B cell (primary cell): ENCODE data around the gene CD44. TPM values are rescaled to one million over a fixed set of nuclear protein-coding genes. Genes with fewer than 3 reads are reported as not detected.

Experiments
- ATAC-seq: fragments of 200-7000 bp; cut with Tn5 transposase; one replicate; pipeline ENCODE4 v1.10.0; 2021; ENCODE audit warnings: low read depth, mild to moderate bottlenecking, moderate number of reproducible peaks, moderate library complexity
- CTCF ChIA-PET: fragments of 350-600 bp; sonication (Branson Sonifier 250); formaldehyde crosslinking; loops from one replicate; lab custom pipeline; 2021; ENCODE audit warnings: antibody characterized with exemption, inconsistent platforms; lab: Charles Lee
- POLR2A ChIA-PET: fragments of 350-600 bp; sonication (Branson Sonifier 250); formaldehyde crosslinking; loops from one replicate; lab custom pipeline; 2021; ENCODE audit warnings: antibody characterized with exemption; lab: Charles Lee
- DNase-seq: peaks from one replicate; pipeline ENCODE4 v3.0.0; 2013
- H2AFZ ChIP-seq: 2 replicates; pipeline ENCODE4 v1.6.1; 2012; ENCODE audit warnings: mild to moderate bottlenecking, low read depth, low read length; ENCODE audit not compliant: insufficient read depth, poor library complexity, severe bottlenecking
- H3K27ac ChIP-seq, 2 donors: 1 replicate in 1 of 2; 2 replicates in 1 of 2; pipeline ENCODE4 v1.5.1; 2012 to 2013; ENCODE audit warnings: low read length in 2 of 2, mild to moderate bottlenecking in 2 of 2, moderate library complexity in 1 of 2
- H3K27me3 ChIP-seq, 4 experiments: fragments of 200-600 bp in 1 of 4; sonication (generic) in 1 of 4; replicated peaks in 1 of 4; 1 replicate in 2 of 4; 2 replicates in 2 of 4; pipeline versions ENCODE4 v1.6.1 to v1.7.0; 2013 to 2016; ENCODE audit warnings: low read length in 3 of 4, mild to moderate bottlenecking in 2 of 4, mixed read lengths in 1 of 4, moderate library complexity in 1 of 4; ENCODE audit not compliant: insufficient read depth in 4 of 4, control insufficient read depth in 3 of 4; ENCODE audit errors: control extremely low read depth in 1 of 4
- H3K36me3 ChIP-seq, 2 experiments: replicated peaks in 1 of 2; 1 replicate in 1 of 2; 2 replicates in 1 of 2; pipeline versions ENCODE4 v1.6.1 to v1.7.1; 2013; ENCODE audit warnings: low read length in 1 of 2; ENCODE audit not compliant: insufficient read depth in 2 of 2, control insufficient read depth in 1 of 2; ENCODE audit errors: control extremely low read depth in 1 of 2, extremely low read depth in 1 of 2
- H3K4me1 ChIP-seq, 2 donors: fragments of 200-600 bp in 1 of 2; sonication (generic) in 1 of 2; 1 replicate in 1 of 2; 2 replicates in 1 of 2; pipeline versions ENCODE4 v1.5.1 to v1.6.1; 2013 to 2017; ENCODE audit warnings: low read length in 2 of 2; ENCODE audit not compliant: control insufficient read depth in 2 of 2, insufficient read depth in 2 of 2
- H3K4me2 ChIP-seq: replicated peaks from 2 replicates; pipeline ENCODE3; 2012; ENCODE audit warnings: mild to moderate bottlenecking, low read depth, low read length; ENCODE audit not compliant: poor library complexity, severe bottlenecking
- H3K4me3 ChIP-seq, 5 experiments: fragments of 200-600 bp in 1 of 5; sonication (generic) in 1 of 5; 1 replicate in 3 of 5; 2 replicates in 2 of 5; pipeline versions ENCODE4 v1.5.1 to v1.7.0; 2011 to 2016; ENCODE audit warnings: low read length in 4 of 5, mild to moderate bottlenecking in 4 of 5, low read depth in 2 of 5, control low read depth in 1 of 5, moderate library complexity in 1 of 5; ENCODE audit not compliant: insufficient read depth in 1 of 5; ENCODE audit errors: control extremely low read depth in 1 of 5, extremely low read depth in 1 of 5
- H3K79me2 ChIP-seq: fragments of 200-600 bp; sonication (generic); one replicate; pipeline ENCODE4 v1.6.0; 2016; ENCODE audit warnings: low read length; ENCODE audit not compliant: control insufficient read depth, insufficient read depth
- H3K9ac ChIP-seq: fragments of 200-600 bp; sonication (generic); 2 replicates; pipeline ENCODE4 v1.6.1; 2017; ENCODE audit warnings: mild to moderate bottlenecking, low read length, moderate library complexity
- H3K9me3 ChIP-seq, 3 donors: one replicate each; pipeline versions ENCODE4 v1.6.1 to v1.7.1; 2013; ENCODE audit warnings: low read length in 2 of 3; ENCODE audit not compliant: control insufficient read depth in 2 of 3, insufficient read depth in 1 of 3; ENCODE audit errors: control extremely low read depth in 1 of 3
- H4K20me1 ChIP-seq: 2 replicates; pipeline ENCODE4 v1.6.0; 2012; ENCODE audit warnings: mild to moderate bottlenecking, low read length; ENCODE audit not compliant: insufficient read depth, control insufficient read depth, poor library complexity, severe bottlenecking
- H3K27ac Mint-ChIP-seq: one replicate; pipeline ENCODE4 v1.8.0; 2021; ENCODE audit warnings: mixed read lengths
- H3K27me3 Mint-ChIP-seq: one replicate; pipeline ENCODE4 v1.8.0; 2021; ENCODE audit warnings: mixed read lengths
- H3K4me1 Mint-ChIP-seq: one replicate; pipeline ENCODE4 v1.8.0; 2021; ENCODE audit warnings: mixed read lengths
- H3K4me3 Mint-ChIP-seq: one replicate; pipeline ENCODE4 v1.8.0; 2021; ENCODE audit warnings: mixed read lengths
- H3K9me3 Mint-ChIP-seq: one replicate; pipeline ENCODE4 v1.8.0; 2022; ENCODE audit warnings: mixed read lengths; ENCODE audit not compliant: insufficient read depth
- CTCF ChIP-seq: fragments of 200-600 bp; IDR thresholded peaks from one replicate; pipeline ENCODE4 v1.8.0; 2022; ENCODE audit warnings: antibody characterized with exemption, mild to moderate bottlenecking
- EZH2 ChIP-seq: IDR thresholded peaks from 2 replicates; pipeline ENCODE4 v1.6.1; 2012; ENCODE audit warnings: borderline replicate concordance, low read depth, mild to moderate bottlenecking, moderate library complexity, low read length; ENCODE audit not compliant: insufficient read depth, poor library complexity, severe bottlenecking
- whole genome bisulfite sequencing: methylation state at CpG from one replicate; pipeline ENCODE4 v1.1.5; 2013; ENCODE audit warnings: missing lambda C conversion rate; ENCODE audit not compliant: insufficient coverage; 5-methylcytosine and 5-hydroxymethylcytosine counted together
- intact Hi-C: fragments of 100-400 bp; cut with micrococcal nuclease; formaldehyde crosslinking; loops from one replicate; pipeline ENCODE4 v1.10.0; 2022
- polyA plus RNA-seq: library from polyadenylated mRNA; depleted of rRNA; stranded (reverse); fragments of >200 nt; gene quantifications from 2 replicates; pipeline ENCODE4 v1.2.3, GENCODE V29; 2012
- total RNA-seq, 2 donors: library from RNA; stranded (reverse); fragments of 120-200 nt in 1 of 2; gene quantifications; 1 replicate in 1 of 2; 2 replicates in 1 of 2; pipeline versions ENCODE4 v1.2.3 to v1.2.4, GENCODE V29; 2013 to 2022

CD44 gene
- total and polyA plus RNA-seq, 2 donors (not counting 1 experiment from before 2014, with no cell fraction given): 261 to 896 TPM

- ChIA-PET CTCF (interaction anchor here (1.0 to 2.1 kb wide), 6 partner anchors 8 to 213 kb away, joined by 3 to 13 read pairs (median 3); no protein-coding TSS in a partner anchor), POLR2A (interaction anchor here (0.5 to 1.2 kb wide), 2 partner anchors 15 to 37 kb away, joined by 3 to 4 read pairs; no protein-coding TSS in a partner anchor)
- H3K4me2 ChIP-seq: no peak overlapping the region
- H3K36me3 ChIP-seq: peaks cover 44 to 83% of the 10 kb centered on the region in 2 experiments
- H3K9me3 Mint-ChIP-seq: no peaks in the 10 kb centered on the region
- peaks cover 42 to 43% of the 10 kb centered on the region in 2 donors for H3K4me1 ChIP-seq
- TF ChIP-seq CTCF: no peak
- no peak for TF ChIP-seq EZH2
- no peaks in the 10 kb centered on the region for H3K9me3 ChIP-seq
- DNase-seq: no peak
- WGBS: 88% methylated on average over 4 of the region's 5 CpGs
- H4K20me1 ChIP-seq: no peaks in the 10 kb centered on the region
- H3K4me3 Mint-ChIP-seq: no peak overlapping the region
- H3K27me3 Mint-ChIP-seq: no peaks in the 10 kb centered on the region
- H3K9ac ChIP-seq: no peak overlapping the region
- peaks cover 69% of the 10 kb centered on the region for H3K4me1 Mint-ChIP-seq
- H3K27ac ChIP-seq: peak overlapping the region; percentile 20 to 50
- no peak for ATAC-seq
- intact Hi-C loops: loop anchor here (5.0 kb wide), 1 partner anchor 183 kb away; no protein-coding TSS in a partner anchor
- no peaks in the 10 kb centered on the region for H3K27me3 ChIP-seq
- no peak overlapping the region for H2AFZ ChIP-seq
- peaks cover 88% of the 10 kb centered on the region for H3K79me2 ChIP-seq
- no peak overlapping the region for H3K4me3 ChIP-seq
- peak overlapping the region; percentile 82 for H3K27ac Mint-ChIP-seq
Observed at GRCh38 chr11:35180317-35181233, 41.6 kb downstream of the CD44 start.
